Osteoblast (primary cell): Measurements from ENCODE around the gene EIF4E1B. TPM values are rescaled to one million over a fixed set of nuclear protein-coding genes. Genes with fewer than 3 reads are reported as not detected.

ENCODE experiments used
- DNase-seq: peaks from one replicate; pipeline ENCODE4 v3.0.0; 2011; ENCODE audit warnings: low spot score, mixed read lengths; ENCODE audit not compliant: insufficient read length; ENCODE audit errors: missing footprints
- H2AFZ ChIP-seq: 2 replicates; pipeline ENCODE4 v1.6.0; 2011; ENCODE audit warnings: mild to moderate bottlenecking, low read length
- H3K27ac ChIP-seq: 2 replicates; pipeline ENCODE4 v1.5.1; 2011; ENCODE audit warnings: mild to moderate bottlenecking, low read depth, low read length, moderate library complexity
- H3K27me3 ChIP-seq: 2 replicates; pipeline ENCODE4 v1.6.0; 2012; ENCODE audit warnings: mild to moderate bottlenecking, control low read depth, inconsistent platforms, low read length, moderate library complexity; ENCODE audit not compliant: insufficient read depth
- H3K36me3 ChIP-seq: 2 replicates; pipeline ENCODE4 v1.5.1; 2011; ENCODE audit warnings: mild to moderate bottlenecking, low read length, control low read depth, moderate library complexity; ENCODE audit not compliant: insufficient read depth
- H3K4me1 ChIP-seq: 2 replicates; pipeline ENCODE4 v1.5.1; 2011; ENCODE audit warnings: mild to moderate bottlenecking, low read length, control low read depth, moderate library complexity; ENCODE audit not compliant: insufficient read depth
- H3K4me2 ChIP-seq: 2 replicates; pipeline ENCODE4 v1.6.0; 2011; ENCODE audit warnings: mild to moderate bottlenecking, low read length; ENCODE audit not compliant: insufficient read depth
- H3K4me3 ChIP-seq: fragments of 200-600 bp; sonication (generic); 3 replicates; pipeline ENCODE4 v1.5.1; 2012; ENCODE audit warnings: mild to moderate bottlenecking, low read length, inconsistent platforms; ENCODE audit not compliant: insufficient read depth
- H3K79me2 ChIP-seq: 2 replicates; pipeline ENCODE4 v1.6.0; 2012; ENCODE audit warnings: mild to moderate bottlenecking, low read length, control low read depth, inconsistent platforms; ENCODE audit not compliant: insufficient read depth
- H3K9me3 ChIP-seq: 2 replicates; pipeline ENCODE4 v1.5.1; 2011; ENCODE audit warnings: low read depth, low read length, control low read depth
- H4K20me1 ChIP-seq: 2 replicates; pipeline ENCODE4 v1.6.0; 2012; ENCODE audit warnings: mild to moderate bottlenecking, low read length, control low read depth; ENCODE audit not compliant: insufficient read depth
- total RNA-seq: library from RNA; depleted of rRNA; stranded (reverse); fragments of >200 nt; gene quantifications from 2 replicates; pipeline ENCODE4 v1.2.3, GENCODE V29; 2012
- TF ChIP-seq, protein P1 (sequence below): IDR thresholded peaks from 2 replicates; pipeline ENCODE4 v1.5.1; 2011; ENCODE audit warnings: mild to moderate bottlenecking, low read depth, low read length, moderate library complexity; ENCODE audit errors: extremely low read depth

Gene EIF4E1B
- total RNA-seq, 1 donor, result not detected

DNA sequence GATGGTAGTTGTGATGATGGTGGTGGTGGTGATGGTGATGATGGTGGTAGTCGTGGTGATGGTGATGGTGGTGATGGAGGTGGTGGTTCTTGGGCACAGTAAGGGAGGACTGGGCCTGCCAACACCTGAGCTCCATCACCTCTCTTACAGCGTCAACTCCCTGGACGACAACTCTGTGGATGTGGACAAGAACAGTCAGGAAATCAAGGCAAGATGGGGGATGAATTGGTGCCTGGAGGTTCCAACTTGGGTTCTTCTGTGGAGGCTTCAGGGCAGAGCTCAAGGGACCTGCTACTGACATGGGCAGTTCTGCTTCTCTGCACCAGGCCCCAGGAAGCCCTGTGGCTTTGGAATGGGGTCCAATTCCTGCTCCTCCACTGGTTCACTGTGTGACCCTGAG, 37.9 kb upstream of the EIF4E1B start:
- no peak for DNase-seq
- Histone ChIP-seq H3K27me3 (no peaks in the 10 kb centered on the region), H3K4me1 (no peaks in the 10 kb centered on the region), H3K9me3 (no peaks in the 10 kb centered on the region), H3K4me3 (no peak overlapping the region), H3K79me2 (no peaks in the 10 kb centered on the region), H4K20me1 (no peaks in the 10 kb centered on the region), H3K4me2 (no peak overlapping the region), H2AFZ (no peak overlapping the region), H3K36me3 (no peaks in the 10 kb centered on the region), H3K27ac (no peak overlapping the region)
- TF ChIP-seq, protein P1, sequence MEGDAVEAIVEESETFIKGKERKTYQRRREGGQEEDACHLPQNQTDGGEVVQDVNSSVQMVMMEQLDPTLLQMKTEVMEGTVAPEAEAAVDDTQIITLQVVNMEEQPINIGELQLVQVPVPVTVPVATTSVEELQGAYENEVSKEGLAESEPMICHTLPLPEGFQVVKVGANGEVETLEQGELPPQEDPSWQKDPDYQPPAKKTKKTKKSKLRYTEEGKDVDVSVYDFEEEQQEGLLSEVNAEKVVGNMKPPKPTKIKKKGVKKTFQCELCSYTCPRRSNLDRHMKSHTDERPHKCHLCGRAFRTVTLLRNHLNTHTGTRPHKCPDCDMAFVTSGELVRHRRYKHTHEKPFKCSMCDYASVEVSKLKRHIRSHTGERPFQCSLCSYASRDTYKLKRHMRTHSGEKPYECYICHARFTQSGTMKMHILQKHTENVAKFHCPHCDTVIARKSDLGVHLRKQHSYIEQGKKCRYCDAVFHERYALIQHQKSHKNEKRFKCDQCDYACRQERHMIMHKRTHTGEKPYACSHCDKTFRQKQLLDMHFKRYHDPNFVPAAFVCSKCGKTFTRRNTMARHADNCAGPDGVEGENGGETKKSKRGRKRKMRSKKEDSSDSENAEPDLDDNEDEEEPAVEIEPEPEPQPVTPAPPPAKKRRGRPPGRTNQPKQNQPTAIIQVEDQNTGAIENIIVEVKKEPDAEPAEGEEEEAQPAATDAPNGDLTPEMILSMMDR, result no peak

GRCh38 chr5:176593273-176593869, 37.1 kb upstream of the EIF4E1B start:
- Histone ChIP-seq H3K4me1 (no peaks in the 10 kb centered on the region), H4K20me1 (no peaks in the 10 kb centered on the region), H2AFZ (no peak overlapping the region), H3K27me3 (no peaks in the 10 kb centered on the region), H3K36me3 (no peaks in the 10 kb centered on the region), H3K4me2 (no peak overlapping the region), H3K9me3 (no peaks in the 10 kb centered on the region), H3K4me3 (no peak overlapping the region), H3K27ac (no peak overlapping the region), H3K79me2 (no peaks in the 10 kb centered on the region)
- TF ChIP-seq, protein P1, result no peak
- no peak for DNase-seq

DNA sequence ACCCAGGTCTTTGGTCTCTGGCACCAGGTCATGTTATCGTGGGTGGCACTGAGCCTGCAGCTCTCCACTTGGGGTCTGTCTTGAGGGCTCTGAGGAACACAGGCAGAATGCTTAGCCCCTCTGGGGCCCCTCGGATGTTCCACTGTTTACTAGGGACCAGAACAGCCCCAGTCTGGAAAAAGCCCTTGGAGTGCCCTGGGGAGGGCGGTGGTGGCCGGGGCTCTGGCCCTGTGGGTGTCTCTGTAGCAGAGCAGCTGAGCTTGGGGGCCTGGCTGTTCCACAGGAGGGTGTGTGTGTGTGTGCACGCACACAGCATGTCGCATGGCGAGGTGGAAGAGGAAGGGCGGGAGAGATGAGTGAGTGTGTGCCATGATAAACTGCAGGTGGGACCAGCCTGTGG, 35.9 kb upstream of the EIF4E1B start:
- Histone ChIP-seq H3K4me1 (no peaks in the 10 kb centered on the region), H3K4me2 (no peak overlapping the region), H4K20me1 (no peaks in the 10 kb centered on the region), H3K36me3 (no peaks in the 10 kb centered on the region), H3K27ac (no peak overlapping the region), H3K79me2 (no peaks in the 10 kb centered on the region), H3K27me3 (no peaks in the 10 kb centered on the region), H3K9me3 (no peaks in the 10 kb centered on the region), H2AFZ (no peak overlapping the region), H3K4me3 (no peak overlapping the region)
- TF ChIP-seq, protein P1, result no peak
- DNase-seq, result peak; percentile 77

DNA sequence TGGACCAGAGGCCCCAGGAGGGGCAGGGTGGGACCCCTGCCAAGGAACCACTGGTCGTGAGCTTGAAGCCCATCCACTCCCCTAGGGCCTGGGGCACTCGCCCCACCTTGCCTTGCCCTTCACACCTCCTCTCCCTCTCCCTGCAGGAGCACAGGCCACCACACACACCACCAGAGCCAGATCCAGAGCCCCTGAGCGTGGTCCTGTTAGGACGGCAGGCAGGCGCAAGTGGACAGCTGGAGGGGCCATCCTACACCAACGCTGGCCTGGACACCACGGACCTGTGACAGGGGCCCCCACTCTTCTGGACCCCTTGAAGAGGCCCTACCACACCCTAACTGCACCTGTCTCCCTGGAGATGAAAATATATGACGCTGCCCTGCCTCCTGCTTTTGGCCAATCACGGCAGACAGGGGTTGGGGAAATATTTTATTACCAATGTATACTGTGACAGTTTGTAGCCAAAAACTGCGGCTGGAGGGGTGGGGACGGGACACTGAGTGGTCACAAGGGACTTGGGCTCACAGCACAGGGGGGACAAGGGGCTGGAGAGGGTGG, 35.0 kb upstream of the EIF4E1B start:
- Histone ChIP-seq H3K79me2 (no peaks in the 10 kb centered on the region), H3K4me1 (no peaks in the 10 kb centered on the region), H2AFZ (no peak overlapping the region), H3K27me3 (no peaks in the 10 kb centered on the region), H3K9me3 (no peaks in the 10 kb centered on the region), H3K4me3 (no peak overlapping the region), H4K20me1 (no peaks in the 10 kb centered on the region), H3K36me3 (no peaks in the 10 kb centered on the region), H3K4me2 (no peak overlapping the region), H3K27ac (no peak overlapping the region)
- DNase-seq, result peak; percentile 76
- TF ChIP-seq, protein P1, result no peak
